Vagina (tissue), 2 donors: ENCODE data around the gene ARAP1.

Source experiments
- CTCF ChIP-seq, 3 experiments: fragments of 450-650 bp in 2 of 3; fragments of 200-600 bp in 1 of 3; sonication (generic) in 1 of 3; IDR thresholded peaks; one replicate each; pipeline ENCODE4 v1.5.1; 2017 to 2019; ENCODE audit warnings: antibody characterized with exemption in 3 of 3, mild to moderate bottlenecking in 2 of 3, moderate library complexity in 2 of 3
- POLR2A ChIP-seq, 2 donors: fragments of 450-650 bp; IDR thresholded peaks; one replicate each; pipeline ENCODE4 v1.6.1; 2017; ENCODE audit warnings: antibody characterized with exemption in 2 of 2, mild to moderate bottlenecking in 2 of 2, moderate library complexity in 2 of 2
- POLR2AphosphoS5 ChIP-seq, 2 donors: sonication (generic); formaldehyde crosslinking; IDR thresholded peaks; one replicate each; pipeline ENCODE4 v1.9.0; 2017; ENCODE audit warnings: antibody characterized with exemption in 2 of 2, mild to moderate bottlenecking in 2 of 2, low read depth in 1 of 2; ENCODE audit not compliant: insufficient read depth in 1 of 2

- TF ChIP-seq CTCF (IDR thresholded peaks at IDR 0.05) (no peak), POLR2AphosphoS5 (IDR thresholded peaks at IDR 0.05; ENCODE audit: insufficient read depth in 1 of 2, low read depth in 1 of 2) (no peak), POLR2A (IDR thresholded peaks at IDR 0.05) (no peak)
These were observed 27.4 kb upstream of the ARAP1 start for GRCh38 chr11:72779495-72780128.
